Right forelimb (tissue), 1 donor: ENCODE results near the gene SCARF2.
"Not testable (repeated sequence)": the region's sequence is repeated elsewhere in the genome, so short reads cannot be mapped to it uniquely, and the experiment has no call there.

Experiments
- DNase-seq: peaks from one replicate; pipeline ENCODE4 v3.0.0-alpha.2; 2018

Gene SCARF2, protein sequence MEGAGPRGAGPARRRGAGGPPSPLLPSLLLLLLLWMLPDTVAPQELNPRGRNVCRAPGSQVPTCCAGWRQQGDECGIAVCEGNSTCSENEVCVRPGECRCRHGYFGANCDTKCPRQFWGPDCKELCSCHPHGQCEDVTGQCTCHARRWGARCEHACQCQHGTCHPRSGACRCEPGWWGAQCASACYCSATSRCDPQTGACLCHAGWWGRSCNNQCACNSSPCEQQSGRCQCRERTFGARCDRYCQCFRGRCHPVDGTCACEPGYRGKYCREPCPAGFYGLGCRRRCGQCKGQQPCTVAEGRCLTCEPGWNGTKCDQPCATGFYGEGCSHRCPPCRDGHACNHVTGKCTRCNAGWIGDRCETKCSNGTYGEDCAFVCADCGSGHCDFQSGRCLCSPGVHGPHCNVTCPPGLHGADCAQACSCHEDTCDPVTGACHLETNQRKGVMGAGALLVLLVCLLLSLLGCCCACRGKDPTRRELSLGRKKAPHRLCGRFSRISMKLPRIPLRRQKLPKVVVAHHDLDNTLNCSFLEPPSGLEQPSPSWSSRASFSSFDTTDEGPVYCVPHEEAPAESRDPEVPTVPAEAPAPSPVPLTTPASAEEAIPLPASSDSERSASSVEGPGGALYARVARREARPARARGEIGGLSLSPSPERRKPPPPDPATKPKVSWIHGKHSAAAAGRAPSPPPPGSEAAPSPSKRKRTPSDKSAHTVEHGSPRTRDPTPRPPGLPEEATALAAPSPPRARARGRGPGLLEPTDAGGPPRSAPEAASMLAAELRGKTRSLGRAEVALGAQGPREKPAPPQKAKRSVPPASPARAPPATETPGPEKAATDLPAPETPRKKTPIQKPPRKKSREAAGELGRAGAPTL

DNA sequence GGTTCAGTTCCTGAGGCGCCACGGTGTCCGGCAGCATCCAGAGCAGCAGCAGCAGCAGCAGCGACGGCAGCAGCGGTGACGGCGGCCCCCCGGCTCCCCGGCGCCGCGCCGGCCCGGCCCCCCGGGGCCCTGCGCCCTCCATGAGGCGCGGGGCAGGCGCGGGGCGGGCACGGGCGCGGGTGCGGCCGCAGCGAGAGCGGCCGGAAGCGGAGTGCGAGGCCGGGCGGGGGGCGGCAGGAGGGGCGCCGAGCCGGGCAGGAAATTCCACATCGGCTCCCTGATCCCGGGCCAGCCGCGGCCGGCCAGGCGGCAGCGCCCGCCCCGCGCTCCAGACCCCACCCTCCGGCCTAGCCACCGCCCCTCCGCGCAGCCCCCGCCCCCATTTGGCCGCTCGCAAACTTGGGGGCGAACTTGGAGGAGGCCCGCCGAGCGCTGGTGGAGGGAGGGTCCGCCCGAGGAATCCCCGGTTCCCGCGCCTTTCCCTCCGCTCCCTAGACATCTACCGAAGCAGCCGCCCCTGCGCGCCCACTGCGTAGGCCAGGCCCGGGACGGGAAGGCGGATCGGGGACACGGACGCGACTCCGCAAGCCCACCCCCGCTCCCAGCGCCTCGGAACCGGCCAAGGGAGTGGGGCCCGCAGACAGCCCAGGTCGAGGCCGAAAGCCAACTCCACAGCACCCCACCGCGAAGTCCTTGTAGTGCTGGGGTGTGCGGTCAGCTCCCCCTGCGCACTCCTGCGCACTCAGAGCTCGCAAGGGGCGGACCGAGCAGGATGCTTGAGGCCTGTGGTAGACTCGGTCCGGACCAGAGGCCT lies at the start of gene SCARF2:
Gene SCARF2 (minus strand): TSS at position 213 of the 814 bp plus-strand sequence. CDS start 71 bp downstream, at position 142.
- DNase-seq, result peak; percentile 91

DNA sequence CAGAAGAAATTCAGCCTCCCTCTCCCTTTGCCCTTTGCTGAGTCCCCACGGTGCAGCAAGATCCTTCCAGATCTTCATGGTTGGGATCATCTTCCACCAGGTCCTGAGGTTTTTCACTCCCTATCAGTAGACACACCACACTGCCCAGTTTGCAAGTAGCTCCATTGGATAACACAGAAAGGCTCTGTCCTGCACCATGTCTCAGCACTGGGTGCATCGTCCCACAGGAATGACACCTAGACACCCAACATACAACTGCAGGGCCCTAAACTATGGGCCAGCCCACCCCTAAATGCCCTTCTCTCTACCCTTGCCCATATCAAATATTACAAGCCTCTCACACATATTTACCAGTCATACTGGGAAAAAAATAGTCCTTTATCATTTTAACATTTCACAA lies 48.6 kb upstream of the SCARF2 start:
- DNase-seq, result no peak

DNA sequence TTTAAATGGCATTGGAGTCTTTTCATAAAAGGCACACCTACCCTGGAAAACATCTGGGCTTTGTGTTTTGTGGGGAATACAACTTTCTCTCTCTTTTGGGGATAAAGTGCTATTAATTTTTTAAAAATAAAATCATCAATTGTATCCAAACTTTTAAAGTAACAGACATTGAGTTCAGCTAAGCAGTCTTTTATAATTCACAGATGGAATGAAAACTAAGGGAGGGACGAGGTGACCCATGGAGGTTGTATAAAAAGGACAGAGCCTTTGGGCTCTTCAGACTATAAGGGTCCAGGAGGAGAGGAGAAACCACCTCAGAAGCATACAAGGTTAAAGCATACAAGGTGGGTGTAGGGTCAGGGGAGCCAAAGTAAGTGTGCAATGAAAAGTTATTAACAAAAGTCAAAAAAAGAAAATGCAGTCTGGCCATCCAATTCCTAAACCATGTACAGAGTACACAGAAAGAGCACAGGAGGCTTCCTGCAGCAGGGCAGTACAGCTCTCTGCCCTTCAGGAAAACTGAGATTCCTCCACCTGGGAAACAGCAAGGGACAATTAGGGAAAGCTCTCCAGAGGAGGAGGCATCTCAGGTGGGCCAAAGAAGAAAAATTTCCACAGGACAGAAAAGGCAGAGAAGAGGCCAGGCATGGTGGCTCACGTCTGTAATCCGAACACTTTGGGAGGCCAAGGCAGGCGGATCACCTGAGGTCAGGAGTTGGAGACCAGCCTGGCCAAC lies 47.5 kb upstream of the SCARF2 start:
- DNase-seq, result no peak

DNA sequence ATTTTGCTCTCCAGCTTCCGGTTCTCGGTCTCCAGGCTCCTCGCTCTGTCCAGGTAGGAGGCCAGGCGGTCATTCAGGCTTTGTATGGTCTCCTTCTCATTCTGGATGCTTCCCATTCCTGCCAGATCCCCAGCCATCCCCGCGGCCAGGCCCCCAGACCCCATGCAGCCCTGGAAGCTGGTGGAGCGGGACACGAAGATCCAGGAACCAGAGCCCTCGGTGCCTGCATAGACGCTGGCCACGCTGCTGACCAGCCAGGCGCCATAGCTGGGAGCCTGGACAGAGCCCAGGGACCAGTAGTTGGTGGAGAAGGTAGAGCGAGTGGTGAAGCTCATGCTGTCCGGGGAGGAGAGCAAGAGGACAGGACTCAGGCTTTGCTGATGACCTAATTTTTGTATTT lies 46.1 kb upstream of the SCARF2 start:
- no peak for DNase-seq

DNA sequence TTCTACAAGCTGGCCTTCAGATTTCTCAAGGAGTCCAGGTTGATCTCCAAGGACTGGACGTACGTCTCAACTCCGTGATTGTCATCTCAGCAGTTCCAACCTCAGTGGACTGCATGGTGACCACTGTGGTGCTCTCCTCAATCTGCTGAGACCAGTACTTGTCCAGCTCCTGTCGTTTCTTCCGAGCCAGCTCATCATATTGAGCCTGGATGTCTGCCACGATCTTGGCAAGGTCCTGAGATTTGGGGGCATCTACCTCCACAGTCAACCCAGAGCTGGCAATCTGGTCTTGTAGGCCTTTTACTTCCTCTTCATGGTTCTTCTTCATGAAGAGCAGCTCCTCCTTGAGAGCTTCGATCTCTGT lies 45.5 kb upstream of the SCARF2 start:
- not testable (repeated sequence) for DNase-seq

DNA sequence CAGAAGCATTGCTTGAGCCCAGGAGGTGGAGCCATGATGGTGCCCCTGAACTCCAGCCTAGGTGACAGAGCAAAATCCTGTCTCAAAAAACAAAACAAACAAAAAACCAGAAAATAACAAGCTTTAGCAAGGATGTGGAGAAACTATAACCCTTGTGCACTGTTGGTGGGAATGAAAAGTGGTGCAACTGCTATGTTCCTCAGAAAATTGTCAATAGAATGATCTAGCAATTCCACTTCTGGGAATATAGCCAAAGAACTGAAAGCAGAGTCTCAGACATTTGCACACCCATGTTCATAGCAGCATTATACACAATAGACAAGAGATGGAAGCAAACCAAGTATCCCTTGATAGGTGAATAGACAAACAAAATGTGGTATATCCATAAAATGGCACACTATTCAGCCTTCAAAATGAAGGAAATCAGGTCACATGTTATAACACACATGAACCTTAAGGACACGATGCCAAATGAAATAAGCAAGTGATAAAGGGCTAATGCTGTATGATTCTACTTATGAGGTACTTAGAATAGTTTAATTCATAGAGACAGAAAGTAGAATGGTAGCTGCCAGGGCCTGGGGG lies 42.1 kb upstream of the SCARF2 start:
- no peak for DNase-seq

DNA sequence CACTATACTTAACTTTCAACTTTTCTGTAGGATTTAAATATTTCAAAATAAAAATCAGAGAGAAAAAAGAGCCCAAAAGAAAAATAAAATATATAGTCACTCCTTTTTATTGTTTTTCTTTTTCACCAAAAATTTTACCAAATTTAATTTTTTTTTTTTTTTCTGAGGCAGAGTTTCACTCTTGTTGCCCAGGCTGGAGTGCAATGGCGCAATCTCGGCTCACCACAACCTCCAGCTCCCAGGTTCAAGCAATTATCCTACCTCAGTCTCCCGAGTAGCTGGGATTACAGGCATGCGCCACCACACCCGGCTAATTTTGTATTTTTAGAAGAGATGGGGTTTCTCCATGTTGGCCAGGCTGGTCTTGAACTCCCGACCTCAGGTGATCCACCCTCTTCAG lies 40.4 kb upstream of the SCARF2 start:
- not testable (repeated sequence) for DNase-seq

DNA sequence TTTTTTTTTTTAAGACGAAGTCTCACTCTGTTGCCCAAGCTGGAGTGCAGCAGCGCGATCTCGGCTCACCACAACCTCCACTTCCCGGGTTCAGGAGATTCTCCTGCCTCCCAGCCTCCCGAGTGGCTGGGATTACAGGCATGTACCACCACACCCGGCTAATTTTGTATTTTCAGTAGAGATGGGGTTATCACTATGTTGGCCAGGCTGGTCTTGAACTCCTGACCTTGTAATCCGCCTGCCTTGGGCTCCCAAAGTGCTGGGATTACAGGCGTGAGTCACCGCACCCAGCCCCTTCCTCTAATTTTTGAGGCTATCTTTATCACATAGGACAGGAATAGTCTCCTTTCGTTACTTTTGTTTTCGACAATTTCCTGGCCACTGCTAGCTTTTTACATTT lies 37.9 kb upstream of the SCARF2 start:
- DNase-seq, result not testable (repeated sequence)

DNA sequence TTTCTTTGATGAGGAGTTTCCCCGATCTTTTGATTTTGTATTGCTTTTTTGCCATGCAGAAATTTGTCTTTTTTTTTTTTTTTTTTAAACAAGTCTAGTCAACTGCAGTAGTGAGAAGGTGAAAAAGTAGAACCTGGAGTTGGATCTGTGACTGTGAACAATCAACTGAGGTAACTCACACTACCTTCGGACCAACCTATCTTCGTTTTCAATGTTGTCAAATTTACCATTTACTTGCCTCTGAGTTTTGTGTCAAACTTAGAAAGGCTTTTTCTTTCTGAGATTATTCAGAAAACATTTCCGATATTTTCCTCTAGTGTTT lies 37.5 kb upstream of the SCARF2 start:
- DNase-seq, result no peak

DNA sequence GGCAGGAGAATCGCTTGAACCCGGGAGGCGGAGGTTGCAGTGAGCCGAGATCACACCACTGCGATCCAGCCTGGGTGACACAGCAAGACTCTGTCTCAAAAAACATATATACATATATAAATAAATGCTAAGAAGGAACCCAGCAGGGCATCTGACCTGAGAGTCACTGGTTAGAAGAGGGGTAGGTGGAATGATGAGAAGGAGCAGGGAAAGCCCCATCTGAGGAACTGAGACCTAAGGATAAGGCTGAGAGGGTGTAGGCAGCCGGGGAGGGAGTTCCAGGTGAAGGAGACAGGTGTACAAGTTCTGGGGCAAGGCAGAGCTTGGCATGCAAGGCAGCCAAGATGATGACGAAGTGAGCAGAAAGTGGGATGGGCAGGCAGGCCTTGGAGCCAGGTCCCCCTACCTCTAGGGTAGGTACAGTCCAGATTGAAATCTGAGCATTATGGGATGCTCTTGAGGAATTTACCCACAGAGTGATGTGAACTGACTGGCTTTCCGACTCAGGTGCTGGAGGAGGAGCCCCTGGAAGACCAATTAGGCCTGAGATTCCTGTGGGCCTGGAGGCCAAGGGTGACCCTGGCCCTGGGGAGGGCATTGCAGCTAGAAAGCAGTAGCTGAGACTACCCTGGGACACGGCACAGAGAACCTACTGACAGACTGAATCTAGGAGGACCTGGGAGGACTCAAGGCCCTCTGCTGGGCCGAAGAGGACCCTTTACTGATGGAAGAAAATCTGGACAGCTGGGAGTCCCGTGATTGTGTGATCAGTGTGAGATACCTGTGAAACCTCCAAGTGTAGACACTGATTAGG lies 35.2 kb upstream of the SCARF2 start:
- DNase-seq, result no peak

DNA sequence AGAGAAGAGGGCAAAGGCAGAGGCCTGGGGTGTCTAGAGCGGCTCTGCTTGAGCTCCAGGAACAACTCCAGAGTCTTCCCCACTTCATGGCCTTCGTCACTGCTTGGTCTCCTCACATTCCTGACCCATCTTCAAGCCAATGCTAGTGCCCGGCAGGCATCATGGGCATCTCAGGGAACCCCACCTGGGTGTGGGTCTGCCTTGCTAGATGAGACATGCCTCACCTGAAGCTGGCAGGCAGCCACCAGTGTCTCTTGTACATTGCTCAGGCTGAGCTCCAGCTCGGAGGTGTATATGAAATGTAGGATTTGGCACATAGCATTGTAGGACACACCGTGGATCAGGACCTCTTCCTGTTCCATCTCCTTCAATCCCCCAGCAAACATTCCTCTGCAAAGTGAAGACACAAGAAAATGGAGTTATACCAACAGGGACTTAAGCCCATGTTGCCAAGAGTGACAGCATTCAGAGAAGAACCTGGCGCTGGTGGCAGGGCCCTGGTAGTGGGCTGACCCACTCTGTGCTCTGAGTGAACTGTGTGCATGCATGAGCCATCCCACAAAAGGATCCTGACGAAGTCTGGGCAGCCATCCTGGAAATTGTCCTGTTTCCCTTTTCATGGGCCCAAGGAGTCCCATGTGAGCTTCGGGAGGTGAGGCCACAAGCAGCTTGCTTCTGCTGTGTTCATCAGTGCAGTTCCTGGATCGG lies 33.7 kb upstream of the SCARF2 start:
- DNase-seq, result no peak

DNA sequence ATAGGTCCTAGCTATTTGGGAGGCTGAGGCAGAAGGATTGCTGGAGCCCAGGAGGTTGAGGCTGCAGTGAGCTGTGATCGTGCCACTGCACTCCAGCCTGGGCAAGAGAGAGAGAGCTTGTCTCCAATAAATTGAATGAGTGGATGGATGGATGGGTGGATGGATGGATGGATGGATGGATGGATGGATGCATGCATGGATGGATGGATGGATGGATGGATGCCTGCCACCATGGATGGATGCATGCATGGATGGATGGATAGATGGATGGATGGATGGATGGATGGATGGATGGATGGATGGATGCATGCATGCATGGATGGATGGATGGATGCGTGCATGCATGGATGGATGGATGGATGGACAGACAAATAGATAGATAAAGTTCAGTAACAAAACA lies 32.9 kb upstream of the SCARF2 start:
- not testable (repeated sequence) for DNase-seq

DNA sequence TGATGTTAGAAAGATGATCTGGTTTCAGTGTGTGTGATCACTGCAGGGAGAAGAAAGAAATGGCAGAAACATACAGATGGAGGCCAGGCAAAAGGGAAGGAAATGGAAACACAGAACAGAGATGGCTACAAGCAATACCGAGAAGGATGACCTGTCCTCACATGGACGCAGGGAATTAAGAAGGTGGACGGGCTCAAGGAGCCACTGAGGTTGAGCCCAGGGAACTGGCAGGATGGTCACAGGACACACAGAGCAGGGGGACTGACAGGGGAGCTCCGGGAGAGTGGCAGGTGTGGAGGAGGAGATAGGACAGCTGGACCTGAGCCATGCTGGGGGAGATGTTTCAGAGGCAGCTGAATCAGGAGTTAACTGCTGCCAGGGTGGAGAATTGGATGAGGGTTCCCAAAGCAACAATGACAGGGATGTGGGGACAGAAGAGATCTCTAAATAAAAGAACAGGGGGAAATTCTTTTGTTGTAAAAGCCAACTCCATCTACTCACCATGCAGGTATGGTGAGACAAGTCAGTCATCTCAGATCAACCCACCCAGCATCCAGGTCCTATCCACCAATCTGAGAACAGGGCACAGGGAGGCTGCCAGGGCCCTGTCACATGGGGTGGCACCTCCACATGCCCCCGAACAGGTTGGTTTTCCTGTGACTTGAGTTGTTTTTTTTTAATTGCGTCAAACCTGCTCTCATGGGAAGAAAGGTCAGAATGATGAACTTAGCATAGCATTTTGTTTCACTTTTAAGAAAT lies 31.7 kb upstream of the SCARF2 start:
- DNase-seq, result no peak

DNA sequence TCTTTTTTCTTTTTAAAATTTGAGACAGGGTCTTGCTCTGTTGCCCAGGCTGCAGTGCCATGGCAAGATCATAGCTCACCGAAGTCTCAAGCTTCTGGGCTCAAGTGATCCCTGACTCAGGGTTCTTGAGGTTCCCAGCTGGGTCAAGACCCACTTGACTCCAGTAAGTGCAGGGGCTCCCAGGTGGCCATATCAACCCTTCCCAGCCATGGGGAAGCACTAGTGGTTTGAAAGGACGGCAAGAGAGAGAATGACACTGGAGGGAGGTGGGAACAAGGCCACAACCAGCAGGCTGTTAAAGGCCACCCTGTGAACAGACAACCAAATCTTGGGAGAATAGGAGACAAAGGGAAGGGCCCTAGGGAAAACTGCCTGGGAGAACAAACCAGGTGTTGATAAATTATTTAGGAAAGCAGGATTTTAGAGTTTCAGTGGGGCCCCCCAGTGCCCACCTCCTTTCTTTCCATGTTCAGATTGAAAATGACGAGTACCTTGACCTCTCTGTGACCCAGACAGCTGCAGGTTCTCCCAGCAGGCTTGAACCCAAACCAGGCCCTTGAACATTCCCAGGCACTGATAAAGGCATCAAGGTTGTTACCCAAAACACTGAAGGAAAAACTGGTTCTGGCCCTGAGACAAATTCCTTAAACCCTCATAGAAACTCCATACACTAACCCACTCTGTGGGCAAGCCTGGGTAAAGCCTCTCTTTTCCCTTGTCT lies 29.2 kb upstream of the SCARF2 start:
- DNase-seq, result no peak

DNA sequence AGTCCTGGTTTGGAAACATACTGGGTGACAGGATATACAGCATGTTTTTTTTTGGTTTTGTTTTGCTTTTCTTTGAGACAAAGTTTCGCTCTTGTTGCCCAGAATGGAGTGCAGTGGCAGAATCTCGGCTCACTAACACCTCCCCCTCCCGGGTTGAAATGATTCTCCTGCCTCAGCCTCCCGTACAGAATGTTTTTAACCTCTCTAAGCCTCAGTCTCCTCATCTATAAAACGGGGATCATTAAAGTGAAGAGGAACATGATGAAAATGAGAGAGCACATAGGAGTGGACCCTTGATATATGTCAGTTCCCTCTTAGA lies 28.1 kb upstream of the SCARF2 start:
- DNase-seq, result no peak

DNA sequence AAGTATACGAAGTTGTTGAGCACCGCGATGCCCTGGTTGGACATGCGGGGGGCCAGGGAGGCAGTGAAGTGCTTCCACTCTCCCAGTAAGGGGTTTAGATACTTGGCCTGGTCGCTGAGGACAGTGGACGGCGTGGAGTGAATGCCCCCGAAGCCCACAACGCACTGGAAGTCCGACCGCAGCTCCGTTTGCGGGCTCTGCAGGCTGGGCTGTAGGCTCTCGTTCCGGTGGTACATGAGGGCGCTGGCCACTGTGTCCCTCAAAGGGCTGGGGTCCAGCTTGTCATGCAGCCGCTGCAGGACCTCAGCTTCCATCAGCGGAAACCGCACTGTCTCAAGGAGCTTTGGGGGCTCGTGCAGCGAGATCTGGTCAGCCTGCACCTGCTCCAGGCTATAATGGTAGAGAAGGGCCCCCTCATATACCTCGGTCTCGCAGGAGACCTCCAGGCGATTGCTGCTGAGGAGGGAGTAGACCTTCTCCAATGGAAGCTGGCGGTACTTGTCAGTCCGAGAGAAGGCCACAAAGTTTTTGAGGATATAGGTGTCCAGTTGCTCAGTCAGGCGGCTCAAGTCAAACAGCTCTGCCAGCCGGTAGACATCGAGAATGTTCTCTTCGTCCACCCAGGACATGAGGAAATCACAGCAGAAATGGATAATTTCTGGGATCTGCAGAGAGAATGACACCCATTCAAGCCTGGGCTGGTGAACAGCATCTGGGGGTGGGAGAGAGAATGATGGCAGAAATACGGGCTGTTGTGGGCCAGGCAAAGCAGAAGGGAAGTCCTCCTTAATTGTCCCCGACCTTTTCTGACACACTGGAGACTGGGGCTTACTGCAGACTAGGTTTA lies 27.5 kb upstream of the SCARF2 start:
- no peak for DNase-seq

DNA sequence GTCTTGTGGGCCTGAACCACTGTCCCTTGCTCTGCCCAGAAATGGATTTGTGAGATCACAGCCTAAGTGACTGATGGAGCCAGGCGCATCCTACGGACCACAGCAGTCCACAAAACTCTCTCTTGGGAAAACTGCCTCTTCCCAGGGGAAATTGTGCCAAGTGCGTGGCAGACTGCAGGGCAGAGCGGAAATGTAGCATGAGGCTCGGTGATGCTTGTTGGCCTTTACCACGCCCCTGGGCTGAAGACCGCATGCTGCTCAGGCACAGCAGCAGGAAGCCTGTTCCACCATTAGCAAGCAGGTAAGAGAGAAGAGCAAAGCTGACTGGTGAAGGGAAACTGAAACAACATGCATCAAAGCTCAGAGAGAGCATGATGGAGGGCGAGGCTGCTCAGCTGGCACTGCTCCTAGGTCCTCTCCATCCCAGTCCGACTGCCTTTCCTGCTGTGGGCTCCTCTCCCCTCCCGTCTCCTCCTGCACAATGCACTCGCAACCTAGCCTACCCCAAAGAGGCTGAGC lies 26.5 kb upstream of the SCARF2 start:
- no peak for DNase-seq
